GM12878 (cell line): ENCODE measurements around the gene POLRMT. TPM values are rescaled to one million over a fixed set of nuclear protein-coding genes. Genes with fewer than 3 reads are reported as not detected.

Experiments used
- ATAC-seq: fragments of 200-7000 bp; cut with Tn5 transposase; 3 replicates; pipeline ENCODE4 v1.9.1; 2020; ENCODE audit warnings: mild to moderate bottlenecking, moderate library complexity
- BruUV-seq: library from RNA; stranded (reverse); fragments of 400-500 nt; replicated peaks from 2 replicates; lab custom pipeline; 2021; lab: Mats Ljungman, UMichigan
- CTCF ChIA-PET: fragments of 300-600 bp; sonication (Branson Sonifier 250); formaldehyde crosslinking; extraction: SDS; loops from one replicate; lab custom pipeline; 2021; ENCODE audit warnings: inconsistent platforms; lab: Yijun Ruan, JAX
- POLR2A ChIA-PET: fragments of 350-600 bp; formaldehyde crosslinking; extraction: SDS; loops from one replicate; lab custom pipeline; 2021; ENCODE audit warnings: inconsistent platforms; lab: Charles Lee
- RAD21 ChIA-PET: fragments of 300-600 bp; sonication (Branson Sonifier 250); formaldehyde crosslinking; loops from one replicate; lab custom pipeline; 2023; ENCODE audit warnings: antibody characterized with exemption; ENCODE audit not compliant: unreplicated experiment; lab: Charles Lee
- SMC1A ChIA-PET: fragments of 300-600 bp; sonication (Branson Sonifier 250); formaldehyde crosslinking; loops from one replicate; lab custom pipeline; 2023; ENCODE audit not compliant: unreplicated experiment, uncharacterized antibody; lab: Charles Lee
- DNase-seq: peaks from one replicate; pipeline ENCODE4 v3.0.0-alpha.2; 2011; ENCODE audit warnings: low read depth, low spot score
- FAIRE-seq: peaks from 3 replicates; lab custom pipeline; 2011; peaks lifted over from hg19 to GRCh38; lab: Jason Lieb, UNC
- H2AFZ ChIP-seq: 2 replicates; pipeline ENCODE4 v1.6.0; 2011; ENCODE audit warnings: low read depth, low read length, control low read depth; ENCODE audit not compliant: control insufficient read depth
- H3K27ac ChIP-seq: 2 replicates; pipeline ENCODE4 v1.5.1; 2011; ENCODE audit warnings: control low read depth; ENCODE audit not compliant: control insufficient read depth, insufficient read depth
- H3K27me3 ChIP-seq, 2 experiments: replicated peaks in 1 of 2; 2 replicates each; pipeline versions ENCODE4 v1.6.0 to v1.6.1; 2011; ENCODE audit warnings: low read length in 1 of 2; ENCODE audit not compliant: control insufficient read depth in 2 of 2, insufficient read depth in 2 of 2
- H3K36me3 ChIP-seq, 2 experiments: 2 replicates each; pipeline ENCODE4 v1.5.1; 2011; ENCODE audit warnings: low read length in 1 of 2; ENCODE audit not compliant: control insufficient read depth in 2 of 2, insufficient read depth in 2 of 2
- H3K4me1 ChIP-seq: 2 replicates; pipeline ENCODE4 v1.6.1; 2011; ENCODE audit warnings: mild to moderate bottlenecking, low read length, moderate library complexity, mixed read lengths; ENCODE audit not compliant: control insufficient read depth, insufficient read depth
- H3K4me2 ChIP-seq: 2 replicates; pipeline ENCODE4 v1.6.0; 2011; ENCODE audit warnings: control low read depth; ENCODE audit not compliant: control insufficient read depth, insufficient read depth
- H3K4me3 ChIP-seq: fragments of 200-600 bp; sonication (generic); 2 replicates; pipeline ENCODE4 v1.5.1; 2016
- H3K79me2 ChIP-seq: 2 replicates; pipeline ENCODE4 v1.6.0; 2011; ENCODE audit warnings: low read length; ENCODE audit not compliant: control insufficient read depth, insufficient read depth
- H3K9ac ChIP-seq: 2 replicates; pipeline ENCODE4 v1.8.0; 2011; ENCODE audit warnings: low read length, control low read depth, mixed read lengths; ENCODE audit not compliant: control insufficient read depth, insufficient read depth
- H3K9me3 ChIP-seq: replicated peaks from 3 replicates; pipeline ENCODE4 v1.5.1; 2011; ENCODE audit warnings: mild to moderate bottlenecking, low read length; ENCODE audit not compliant: control insufficient read depth, insufficient read depth
- H4K20me1 ChIP-seq: 2 replicates; pipeline ENCODE4 v1.6.0; 2011; ENCODE audit not compliant: control insufficient read depth, insufficient read depth
- BCL11A ChIP-seq: IDR thresholded peaks from 2 replicates; pipeline ENCODE4 v1.6.1; 2011; ENCODE audit warnings: low read depth, low read length
- FOS ChIP-seq: IDR thresholded peaks from 3 replicates; pipeline ENCODE4 v1.6.1; 2011; ENCODE audit warnings: borderline replicate concordance; ENCODE audit not compliant: insufficient read length; ENCODE audit errors: extremely low read depth
- GATAD2B ChIP-seq: fragments of 450-650 bp; conservative IDR thresholded peaks from 2 replicates; pipeline ENCODE4 v1.6.1; 2017; ENCODE audit warnings: low read depth, mild to moderate bottlenecking, moderate library complexity
- HDGF ChIP-seq: fragments of 450-650 bp; IDR thresholded peaks from 2 replicates; pipeline ENCODE4 v1.6.1; 2016; ENCODE audit warnings: antibody characterized with exemption
- MTA2 ChIP-seq: fragments of 450-650 bp; IDR thresholded peaks from 2 replicates; pipeline ENCODE4 v1.6.1; 2016; ENCODE audit warnings: low read depth, mild to moderate bottlenecking, moderate library complexity
- NFYA ChIP-seq: IDR thresholded peaks from 2 replicates; pipeline ENCODE4 v1.6.1; 2011; ENCODE audit warnings: low read depth, mild to moderate bottlenecking, low read length, improper control_type of control experiment, borderline replicate concordance
- NR2F1 ChIP-seq: fragments of 450-650 bp; conservative IDR thresholded peaks from 2 replicates; pipeline ENCODE4 v1.6.1; 2017; ENCODE audit warnings: mild to moderate bottlenecking
- POLR2A ChIP-seq: IDR thresholded peaks from 2 replicates; pipeline ENCODE4 v1.6.1; 2011; ENCODE audit warnings: low read depth, mild to moderate bottlenecking, low read length
- RUNX3 ChIP-seq: IDR thresholded peaks from 2 replicates; pipeline ENCODE4 v1.6.1; 2012; ENCODE audit warnings: low read length, inconsistent platforms
- SPI1 ChIP-seq: IDR thresholded peaks from 2 replicates; pipeline ENCODE4 v1.6.1; 2011; ENCODE audit warnings: low read depth, mild to moderate bottlenecking, low read length, moderate library complexity, borderline replicate concordance; ENCODE audit not compliant: insufficient read depth
- TAF1 ChIP-seq: IDR thresholded peaks from 2 replicates; pipeline ENCODE4 v1.6.1; 2011; ENCODE audit warnings: mild to moderate bottlenecking, low read depth, low read length, borderline replicate concordance
- TCF12 ChIP-seq: IDR thresholded peaks from 2 replicates; pipeline ENCODE4 v1.6.1; 2011; ENCODE audit warnings: low read depth, mild to moderate bottlenecking, low read length
- YBX1 ChIP-seq: fragments of 450-650 bp; IDR thresholded peaks from 2 replicates; pipeline ENCODE4 v1.6.1; 2016; ENCODE audit warnings: antibody characterized with exemption
- YY1 ChIP-seq: IDR thresholded peaks from 2 replicates; pipeline ENCODE4 v1.6.1; 2011; ENCODE audit warnings: low read depth, mild to moderate bottlenecking, low read length
- WGBS: methylation state at CpG from one replicate; pipeline ENCODE4 v1.1.6; 2016; ENCODE audit warnings: low lambda C conversion rate; ENCODE audit not compliant: insufficient replicate concordance, insufficient coverage; ENCODE audit errors: missing lambda C conversion rate; 5-methylcytosine and 5-hydroxymethylcytosine counted together
- in situ Hi-C: fragments of 300-500 bp; cut with MboI; formaldehyde crosslinking; loops from 9 replicates; pipeline ENCODE4 v1.14.3; 2018; ENCODE audit warnings: mixed read lengths
- intact Hi-C: fragments of 100-400 bp; cut with micrococcal nuclease; formaldehyde crosslinking; loops from one replicate; pipeline ENCODE4 v1.14.2; 2022; ENCODE audit not compliant: unreplicated experiment
- polyA plus RNA-seq, 11 experiments: library from polyadenylated mRNA; depleted of rRNA in 4 of 11; unstranded in 6 of 11; stranded (reverse) in 5 of 11; fragments of >200 nt; fragmentation: Nextera tagmentation in 4 of 11; fragmentation: Illumina TruSeq in 1 of 11; extraction: Ambion mirVana in 4 of 11; extraction: Trizol in 1 of 11; gene quantifications; 1 replicate in 1 of 11; 2 replicates in 10 of 11; pipeline versions ENCODE4 v1.2.1 to v1.2.3, GENCODE V29; 2011 to 2016; ENCODE audit warnings: inconsistent platforms in 2 of 11, missing spikeins in 2 of 11, low read depth in 1 of 11
- total RNA-seq, 4 experiments: library from RNA; depleted of rRNA in 3 of 4; stranded (reverse); fragments of >200 nt in 3 of 4; fragmentation: Illumina TruSeq in 1 of 4; extraction: Trizol in 1 of 4; gene quantifications; 2 replicates each; pipeline versions ENCODE4 v1.2.1 to v1.2.3, GENCODE V29; 2013 to 2021
- TF ChIP-seq, protein P1 (sequence below): fragments of 450-650 bp; IDR thresholded peaks from 2 replicates; pipeline ENCODE4 v1.6.1; 2018; ENCODE audit warnings: mild to moderate bottlenecking, low read depth, moderate library complexity; ENCODE audit not compliant: partially characterized antibody
- TF ChIP-seq, protein P2 (sequence below): fragments of 450-650 bp; IDR thresholded peaks from 2 replicates; pipeline ENCODE4 v1.6.1; 2017; ENCODE audit warnings: low read depth, mild to moderate bottlenecking, moderate library complexity
- TF ChIP-seq, protein P3 (sequence below): IDR thresholded peaks from 2 replicates; pipeline ENCODE4 v1.6.1; 2012; ENCODE audit warnings: low read depth, low read length, improper control_type of control experiment
- TF ChIP-seq, protein P4 (sequence below): fragments of 450-650 bp; IDR thresholded peaks from 2 replicates; pipeline ENCODE4 v1.6.1; 2014; ENCODE audit warnings: mild to moderate bottlenecking

The POLRMT gene
- total and polyA plus RNA-seq, 10 of the 15 experiments (the other 5 are each of a cell fraction or from before 2014, with no cell fraction given): 9.9 to 57.6 (median 34.6) TPM

DNA sequence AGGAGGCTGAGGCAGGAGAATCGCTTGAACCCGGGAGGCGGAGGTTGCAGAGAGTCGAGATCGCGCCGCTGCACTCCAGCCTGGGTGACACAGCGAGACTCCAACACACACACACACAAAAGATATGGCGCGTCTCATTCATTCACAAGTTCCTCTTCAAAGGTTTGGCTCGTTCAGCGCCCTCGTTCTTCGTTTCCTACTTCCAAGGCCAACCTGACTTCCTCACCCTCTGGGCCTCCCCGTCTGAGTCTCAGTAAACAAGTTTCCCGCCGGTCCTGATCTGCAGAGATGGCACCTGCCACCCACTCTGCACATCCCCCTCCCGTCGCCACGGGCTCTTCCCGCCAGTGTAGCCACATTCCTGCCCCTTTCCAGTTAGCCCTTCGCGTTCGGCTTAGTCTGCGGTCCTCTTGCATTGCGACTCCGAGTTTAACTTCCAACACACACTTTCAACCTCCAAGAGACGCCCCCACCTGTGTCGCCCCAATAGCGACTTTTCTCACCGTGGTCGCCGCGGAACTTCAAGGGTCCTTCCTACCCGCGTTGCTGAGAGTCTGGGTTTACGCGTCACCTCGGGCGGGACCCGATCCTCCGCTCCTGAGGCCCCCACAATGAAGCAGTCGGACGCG, 62.3 kb downstream of the POLRMT start:
- Histone ChIP-seq H3K27ac (peak overlapping the region; percentile 88), H2AFZ (peak overlapping the region; percentile 90), H3K4me3 (peak overlapping the region; percentile 83), H3K27me3 (no peaks in the 10 kb centered on the region), H4K20me1 (no peaks in the 10 kb centered on the region), H3K9ac (peak overlapping the region; percentile 62), H3K36me3 (peaks cover 0 to 2% of the 10 kb centered on the region in 2 experiments; a peak in 1 of 4 replicates), H3K9me3 (no peaks in the 10 kb centered on the region; the same call in 2 of the 3 replicates), H3K79me2 (peaks cover 35% of the 10 kb centered on the region), H3K4me2 (peak overlapping the region; percentile 93), H3K4me1 (peaks cover 3% of the 10 kb centered on the region; the same call in 1 of the 2 replicates)
- ChIA-PET SMC1A (no interaction called here), CTCF (interaction anchor here (1.0 to 1.1 kb wide), 2 partner anchors 38 to 61 kb away, joined by 3 read pairs; no protein-coding TSS in a partner anchor), POLR2A (no interaction called here), RAD21 (no interaction called here)
- no TSS peak for BruUV-seq
- under 1% methylated on average over 45 of the region's 45 CpGs for WGBS
- DNase-seq: peak; percentile 25
- intact Hi-C loops: loop anchor here (5.0 kb wide), 2 partner anchors 39 to 61 kb away; partner anchors contain the start of genes CDC34 and POLRMT
- FAIRE-seq: peak; percentile 87
- ATAC-seq: peak; percentile 16
- in situ Hi-C loops: no loop called here
- TF ChIP-seq POLR2A (peak; percentile 47; the same call in 1 of the 2 replicates), YBX1 (no peak), GATAD2B (peak; percentile 86), MTA2 (0 out of 2 replicates have a peak, but pooled peaks have one; percentile 25), RUNX3 (peak; percentile 25; the same call in 1 of the 2 replicates), YY1 (peak; percentile 36; the same call in 1 of the 2 replicates), BCL11A (no peak), TCF12 (0 out of 2 replicates have a peak, but pooled peaks have one; percentile 27), FOS (no peak), HDGF (peak; percentile 94), NR2F1 (no peak), TAF1 (no peak), SPI1 (peak; percentile 49; the same call in 1 of the 2 replicates), NFYA (no peak)
- TF ChIP-seq, protein P1, sequence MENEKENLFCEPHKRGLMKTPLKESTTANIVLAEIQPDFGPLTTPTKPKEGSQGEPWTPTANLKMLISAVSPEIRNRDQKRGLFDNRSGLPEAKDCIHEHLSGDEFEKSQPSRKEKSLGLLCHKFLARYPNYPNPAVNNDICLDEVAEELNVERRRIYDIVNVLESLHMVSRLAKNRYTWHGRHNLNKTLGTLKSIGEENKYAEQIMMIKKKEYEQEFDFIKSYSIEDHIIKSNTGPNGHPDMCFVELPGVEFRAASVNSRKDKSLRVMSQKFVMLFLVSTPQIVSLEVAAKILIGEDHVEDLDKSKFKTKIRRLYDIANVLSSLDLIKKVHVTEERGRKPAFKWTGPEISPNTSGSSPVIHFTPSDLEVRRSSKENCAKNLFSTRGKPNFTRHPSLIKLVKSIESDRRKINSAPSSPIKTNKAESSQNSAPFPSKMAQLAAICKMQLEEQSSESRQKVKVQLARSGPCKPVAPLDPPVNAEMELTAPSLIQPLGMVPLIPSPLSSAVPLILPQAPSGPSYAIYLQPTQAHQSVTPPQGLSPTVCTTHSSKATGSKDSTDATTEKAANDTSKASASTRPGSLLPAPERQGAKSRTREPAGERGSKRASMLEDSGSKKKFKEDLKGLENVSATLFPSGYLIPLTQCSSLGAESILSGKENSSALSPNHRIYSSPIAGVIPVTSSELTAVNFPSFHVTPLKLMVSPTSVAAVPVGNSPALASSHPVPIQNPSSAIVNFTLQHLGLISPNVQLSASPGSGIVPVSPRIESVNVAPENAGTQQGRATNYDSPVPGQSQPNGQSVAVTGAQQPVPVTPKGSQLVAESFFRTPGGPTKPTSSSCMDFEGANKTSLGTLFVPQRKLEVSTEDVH: peak; percentile 58
- TF ChIP-seq, protein P2, sequence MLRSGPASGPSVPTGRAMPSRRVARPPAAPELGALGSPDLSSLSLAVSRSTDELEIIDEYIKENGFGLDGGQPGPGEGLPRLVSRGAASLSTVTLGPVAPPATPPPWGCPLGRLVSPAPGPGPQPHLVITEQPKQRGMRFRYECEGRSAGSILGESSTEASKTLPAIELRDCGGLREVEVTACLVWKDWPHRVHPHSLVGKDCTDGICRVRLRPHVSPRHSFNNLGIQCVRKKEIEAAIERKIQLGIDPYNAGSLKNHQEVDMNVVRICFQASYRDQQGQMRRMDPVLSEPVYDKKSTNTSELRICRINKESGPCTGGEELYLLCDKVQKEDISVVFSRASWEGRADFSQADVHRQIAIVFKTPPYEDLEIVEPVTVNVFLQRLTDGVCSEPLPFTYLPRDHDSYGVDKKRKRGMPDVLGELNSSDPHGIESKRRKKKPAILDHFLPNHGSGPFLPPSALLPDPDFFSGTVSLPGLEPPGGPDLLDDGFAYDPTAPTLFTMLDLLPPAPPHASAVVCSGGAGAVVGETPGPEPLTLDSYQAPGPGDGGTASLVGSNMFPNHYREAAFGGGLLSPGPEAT: peak; percentile 46; the same call in 1 of the 2 replicates
- TF ChIP-seq, protein P3, sequence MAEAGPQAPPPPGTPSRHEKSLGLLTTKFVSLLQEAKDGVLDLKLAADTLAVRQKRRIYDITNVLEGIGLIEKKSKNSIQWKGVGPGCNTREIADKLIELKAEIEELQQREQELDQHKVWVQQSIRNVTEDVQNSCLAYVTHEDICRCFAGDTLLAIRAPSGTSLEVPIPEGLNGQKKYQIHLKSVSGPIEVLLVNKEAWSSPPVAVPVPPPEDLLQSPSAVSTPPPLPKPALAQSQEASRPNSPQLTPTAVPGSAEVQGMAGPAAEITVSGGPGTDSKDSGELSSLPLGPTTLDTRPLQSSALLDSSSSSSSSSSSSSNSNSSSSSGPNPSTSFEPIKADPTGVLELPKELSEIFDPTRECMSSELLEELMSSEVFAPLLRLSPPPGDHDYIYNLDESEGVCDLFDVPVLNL: no peak
- TF ChIP-seq, protein P4, sequence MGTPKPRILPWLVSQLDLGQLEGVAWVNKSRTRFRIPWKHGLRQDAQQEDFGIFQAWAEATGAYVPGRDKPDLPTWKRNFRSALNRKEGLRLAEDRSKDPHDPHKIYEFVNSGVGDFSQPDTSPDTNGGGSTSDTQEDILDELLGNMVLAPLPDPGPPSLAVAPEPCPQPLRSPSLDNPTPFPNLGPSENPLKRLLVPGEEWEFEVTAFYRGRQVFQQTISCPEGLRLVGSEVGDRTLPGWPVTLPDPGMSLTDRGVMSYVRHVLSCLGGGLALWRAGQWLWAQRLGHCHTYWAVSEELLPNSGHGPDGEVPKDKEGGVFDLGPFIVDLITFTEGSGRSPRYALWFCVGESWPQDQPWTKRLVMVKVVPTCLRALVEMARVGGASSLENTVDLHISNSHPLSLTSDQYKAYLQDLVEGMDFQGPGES: no peak
